Left ventricle myocardium inferior (tissue), 1 donor: Measurements from ENCODE around the gene QRICH1. TPM values are rescaled to one million over a fixed set of nuclear protein-coding genes. Genes with fewer than 3 reads are reported as not detected.

Source experiments
- DNase-seq: peaks from one replicate; pipeline ENCODE4 v3.0.0-alpha.2; 2020
- H3K27ac ChIP-seq: fragments of 200-600 bp; replicated peaks from 2 replicates; pipeline ENCODE4 v1.8.0; 2021
- H3K27me3 ChIP-seq: fragments of 200-600 bp; 2 replicates; pipeline ENCODE4 v1.8.0; 2021; ENCODE audit warnings: low read depth
- H3K36me3 ChIP-seq: fragments of 200-600 bp; 2 replicates; pipeline ENCODE4 v1.8.0; 2021
- H3K4me1 ChIP-seq: fragments of 200-600 bp; 2 replicates; pipeline ENCODE4 v1.8.0; 2021
- H3K4me3 ChIP-seq: fragments of 200-600 bp; 2 replicates; pipeline ENCODE4 v1.8.0; 2021; ENCODE audit warnings: mild to moderate bottlenecking, moderate library complexity
- H3K9me3 ChIP-seq: fragments of 200-600 bp; replicated peaks from 2 replicates; pipeline ENCODE4 v1.8.0; 2021
- CTCF ChIP-seq: fragments of 200-600 bp; IDR thresholded peaks from 2 replicates; pipeline ENCODE4 v1.8.0; 2021; ENCODE audit warnings: antibody characterized with exemption, mild to moderate bottlenecking, borderline replicate concordance
- intact Hi-C: fragments of 100-400 bp; cut with micrococcal nuclease; formaldehyde crosslinking; loops from one replicate; pipeline ENCODE4 v1.11.0; 2022
- total RNA-seq: library from RNA; stranded (reverse); fragmentation: NEBNext Ultra II Directional; extraction: Animal tissue kit (Norgen Biotek cat#: 25700); gene quantifications from one replicate; pipeline ENCODE4 v1.2.1, GENCODE V29; 2021
- donor health status: DM: no; HTN: yes; CAD: no; lungs with severe emphysema.

QRICH1 gene
- total RNA-seq, 1 donor from 2014 or later: 58.8 TPM

DNA sequence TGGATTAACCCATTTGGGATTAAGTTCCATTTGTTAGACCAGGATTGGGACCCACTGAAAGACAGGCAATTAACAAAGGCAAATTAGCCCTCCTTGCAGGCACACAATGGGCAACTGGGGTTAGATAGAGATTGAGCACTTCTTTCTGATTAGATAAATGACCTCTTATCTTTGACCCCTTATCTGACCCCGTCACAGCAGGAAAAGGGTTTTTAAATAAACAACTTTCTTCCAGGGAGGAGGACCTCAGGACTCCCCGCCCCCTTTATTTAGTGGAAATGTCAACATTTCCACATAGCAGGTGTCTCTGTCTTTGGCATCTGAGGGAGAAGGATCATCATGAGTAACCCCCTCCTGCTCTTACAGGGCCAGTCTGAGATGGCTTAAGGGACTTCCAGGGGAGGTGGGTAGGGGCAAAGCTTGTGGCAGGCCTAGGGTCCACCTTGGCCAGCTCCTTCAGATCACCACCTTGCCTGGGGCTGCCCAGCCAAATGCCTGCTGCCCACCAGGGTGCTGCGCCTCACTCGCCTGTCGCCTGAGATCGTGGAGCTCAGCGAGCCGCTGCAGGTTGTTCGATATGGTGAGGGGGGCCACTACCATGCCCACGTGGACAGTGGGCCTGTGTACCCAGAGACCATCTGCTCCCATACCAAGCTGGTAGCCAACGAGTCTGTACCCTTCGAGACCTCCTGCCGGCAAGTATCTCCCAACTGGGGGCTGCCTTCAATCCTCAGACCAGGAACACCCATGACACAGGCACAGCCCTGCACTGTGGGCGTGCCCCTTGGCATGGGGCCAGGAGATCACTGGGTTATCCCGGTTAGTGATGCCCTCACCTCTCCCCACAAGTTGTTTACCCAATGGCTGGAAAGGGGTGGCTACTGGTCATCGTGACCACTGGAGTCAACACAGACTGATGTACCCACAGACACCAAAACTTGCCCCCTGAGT is 89.2 kb downstream of the QRICH1 start:
- TF ChIP-seq CTCF: no peak
- no peaks in the 10 kb centered on the region for H3K36me3 ChIP-seq
- intact Hi-C loops: no loop called here
- H3K27me3 ChIP-seq: no peaks in the 10 kb centered on the region
- no peak for DNase-seq
- H3K27ac ChIP-seq: no peak overlapping the region
- H3K9me3 ChIP-seq: no peaks in the 10 kb centered on the region
- H3K4me3 ChIP-seq: no peak overlapping the region
- peaks cover 28% of the 10 kb centered on the region for H3K4me1 ChIP-seq

- H3K4me1 ChIP-seq: peaks cover 4% of the 10 kb centered on the region
- no peaks in the 10 kb centered on the region for H3K27me3 ChIP-seq
- peaks cover 6% of the 10 kb centered on the region for H3K36me3 ChIP-seq
- H3K27ac ChIP-seq: no peak overlapping the region
- intact Hi-C loops: no loop called here
- no peaks in the 10 kb centered on the region for H3K9me3 ChIP-seq
- no peak overlapping the region for H3K4me3 ChIP-seq
- TF ChIP-seq CTCF: no peak
- DNase-seq: no peak
These were observed 92.7 kb downstream of the QRICH1 start for GRCh38 chr3:49001155-49001554.

- TF ChIP-seq CTCF: no peak
- H3K4me1 ChIP-seq: no peaks in the 10 kb centered on the region
- DNase-seq: no peak
- no peak overlapping the region for H3K4me3 ChIP-seq
- intact Hi-C loops: no loop called here
- no peaks in the 10 kb centered on the region for H3K9me3 ChIP-seq
- peaks cover 10% of the 10 kb centered on the region for H3K36me3 ChIP-seq
- no peaks in the 10 kb centered on the region for H3K27me3 ChIP-seq
- H3K27ac ChIP-seq: no peak overlapping the region
These were observed 94.6 kb downstream of the QRICH1 start for GRCh38 chr3:48999085-48999858.

GRCh38 chr3:48997714-48998637 is 95.9 kb downstream of the QRICH1 start:
- no peaks in the 10 kb centered on the region for H3K4me1 ChIP-seq
- no peak for TF ChIP-seq CTCF
- no peaks in the 10 kb centered on the region for H3K9me3 ChIP-seq
- H3K36me3 ChIP-seq: peaks cover 10% of the 10 kb centered on the region
- H3K4me3 ChIP-seq: no peak overlapping the region
- intact Hi-C loops: no loop called here
- DNase-seq: no peak
- no peak overlapping the region for H3K27ac ChIP-seq
- H3K27me3 ChIP-seq: no peaks in the 10 kb centered on the region

GRCh38 chr3:48997102-48997635 is 96.7 kb downstream of the QRICH1 start:
- no peaks in the 10 kb centered on the region for H3K9me3 ChIP-seq
- DNase-seq: no peak
- TF ChIP-seq CTCF: no peak
- peaks cover 10% of the 10 kb centered on the region for H3K36me3 ChIP-seq
- H3K4me1 ChIP-seq: peaks cover 4% of the 10 kb centered on the region
- H3K27me3 ChIP-seq: no peaks in the 10 kb centered on the region
- no peak overlapping the region for H3K27ac ChIP-seq
- H3K4me3 ChIP-seq: no peak overlapping the region
- intact Hi-C loops: no loop called here
